CD4-positive, alpha-beta T cell (primary cell): ENCODE results near the gene CDH16. TPM values are rescaled to one million over a fixed set of nuclear protein-coding genes. Genes with fewer than 3 reads are reported as not detected.

Experiments
- ATAC-seq: fragments of 200-7000 bp; cut with Tn5 transposase; one replicate; pipeline ENCODE4 v1.10.0; 2022; ENCODE audit warnings: mild to moderate bottlenecking; ENCODE audit not compliant: poor library complexity
- CTCF ChIA-PET: fragments of 350-600 bp; sonication (Branson Sonifier 250); formaldehyde crosslinking; loops from one replicate; lab custom pipeline; 2021; ENCODE audit warnings: antibody characterized with exemption, inconsistent platforms; lab: Charles Lee
- POLR2A ChIA-PET: fragments of 350-600 bp; sonication (Branson Sonifier 250); formaldehyde crosslinking; loops from one replicate; lab custom pipeline; 2021; ENCODE audit warnings: antibody characterized with exemption, inconsistent platforms; lab: Charles Lee
- DNase-seq, 14 experiments: peaks; one replicate each; pipeline ENCODE4 v3.0.0-alpha.2; 2013 to 2020; ENCODE audit warnings: mixed read lengths in 2 of 14
- H3K27ac ChIP-seq, 2 donors: one replicate each; pipeline versions ENCODE4 v1.5.1 to v1.7.0; 2013; ENCODE audit warnings: low read length in 2 of 2, low read depth in 1 of 2, mild to moderate bottlenecking in 1 of 2
- H3K27me3 ChIP-seq, 2 experiments: 1 replicate in 1 of 2; 2 replicates in 1 of 2; pipeline versions ENCODE4 v1.6.1 to v1.7.0; 2013; ENCODE audit warnings: low read length in 2 of 2, control low read depth in 1 of 2, mild to moderate bottlenecking in 1 of 2, moderate library complexity in 1 of 2; ENCODE audit not compliant: insufficient read depth in 2 of 2, control insufficient read depth in 1 of 2
- H3K36me3 ChIP-seq: one replicate; pipeline ENCODE4 v1.6.1; 2013; ENCODE audit warnings: low read length, control low read depth; ENCODE audit not compliant: insufficient read depth
- H3K4me1 ChIP-seq: one replicate; pipeline ENCODE4 v1.6.1; 2013; ENCODE audit warnings: low read length, control low read depth; ENCODE audit not compliant: insufficient read depth
- H3K4me3 ChIP-seq: one replicate; pipeline ENCODE4 v1.5.1; 2013; ENCODE audit warnings: mild to moderate bottlenecking, low read length, moderate library complexity
- H3K9me3 ChIP-seq, 2 experiments: 1 replicate in 1 of 2; 2 replicates in 1 of 2; pipeline versions ENCODE4 v1.6.1 to v1.7.0; 2013; ENCODE audit warnings: low read length in 2 of 2, mild to moderate bottlenecking in 2 of 2, control low read depth in 1 of 2, moderate library complexity in 1 of 2; ENCODE audit not compliant: control insufficient read depth in 1 of 2, insufficient read depth in 1 of 2
- H3K27ac Mint-ChIP-seq: one replicate; pipeline ENCODE4 v1.8.0; 2020; ENCODE audit warnings: mixed read lengths
- H3K27me3 Mint-ChIP-seq: one replicate; pipeline ENCODE4 v1.8.0; 2021; ENCODE audit warnings: mixed read lengths
- H3K36me3 Mint-ChIP-seq: one replicate; pipeline ENCODE4 v1.8.0; 2021; ENCODE audit warnings: low read depth, mixed read lengths
- H3K4me1 Mint-ChIP-seq: one replicate; pipeline ENCODE4 v1.8.0; 2021; ENCODE audit warnings: low read depth, mixed read lengths
- H3K4me3 Mint-ChIP-seq: one replicate; pipeline ENCODE4 v1.8.0; 2020; ENCODE audit warnings: mild to moderate bottlenecking, mixed read lengths
- H3K9me3 Mint-ChIP-seq: one replicate; pipeline ENCODE4 v1.8.0; 2020; ENCODE audit warnings: mixed read lengths
- CTCF ChIP-seq: fragments of 200-600 bp; IDR thresholded peaks from one replicate; pipeline ENCODE4 v1.8.0; 2022; ENCODE audit warnings: antibody characterized with exemption, mild to moderate bottlenecking
- intact Hi-C, 2 experiments: fragments of 100-400 bp; cut with DNase I in 1 of 2; cut with micrococcal nuclease in 1 of 2; formaldehyde crosslinking; loops; one replicate each; pipeline versions ENCODE4 v1.15.1 to v1.9.0; 2023 to 2025; cut with DNase I, micrococcal nuclease
- polyA plus RNA-seq, 2 donors: library from polyadenylated mRNA; unstranded; fragments of 120-200 nt; gene quantifications; one replicate each; pipeline ENCODE4 v1.2.1, GENCODE V29; 2013
- total RNA-seq, 174 experiments: library from RNA in 2 of 174; stranded (reverse) in 2 of 174; gene quantifications; one replicate each; pipeline ENCODE4 v1.2.3 and lab custom pipeline; 2021 to 2026

The CDH16 gene
- not detected for total RNA-seq
- polyA plus RNA-seq (2013, experiment 1 of 2) = not detected
- polyA plus RNA-seq (2013, experiment 2 of 2) = 0.10 TPM
- total RNA-seq (lab: John Stamatoyannopoulos, UW) = 0 to 0.16 (median 0) reads per million in 172 experiments

- no peaks in the 10 kb centered on the region for H3K9me3 Mint-ChIP-seq
- no peaks in the 10 kb centered on the region for H3K4me1 Mint-ChIP-seq
- ATAC-seq = no peak
- CTCF ChIA-PET = no interaction called here
- H3K4me3 Mint-ChIP-seq = no peak within 1 kb of the TSS
- DNase-seq = no peak
- Histone ChIP-seq H3K36me3 (no peaks in the 10 kb centered on the region), H3K27ac (no peak within 1 kb of the TSS), H3K9me3 (peaks cover 0 to 11% of the 10 kb centered on the region in 2 experiments), H3K27me3 (peaks cover 13 to 22% of the 10 kb centered on the region in 2 experiments), H3K4me3 (no peak within 1 kb of the TSS), H3K4me1 (peaks cover 4% of the 10 kb centered on the region)
- H3K27me3 Mint-ChIP-seq = peaks cover 25% of the 10 kb centered on the region
- POLR2A ChIA-PET = interaction anchor here (0.6 kb wide), 1 partner anchor 45 kb away, joined by 4 read pairs; no protein-coding TSS in a partner anchor
- no peaks in the 10 kb centered on the region for H3K36me3 Mint-ChIP-seq
- TF ChIP-seq CTCF = no peak
- intact Hi-C loops = no loop called here
- H3K27ac Mint-ChIP-seq = no peak within 1 kb of the TSS
Measured at GRCh38 chr16:66918803-66919568, at the start of gene CDH16. TSS of gene CDH16 (minus strand) at chr16:66918885. CDS start at chr16:66918065, 820 bp downstream.

- no peak for ATAC-seq
- H3K27me3 Mint-ChIP-seq = no peaks in the 10 kb centered on the region
- H3K27ac ChIP-seq = no peak overlapping the region
- POLR2A ChIA-PET = no interaction called here
- no peaks in the 10 kb centered on the region for H3K27me3 ChIP-seq
- H3K27ac Mint-ChIP-seq = no peak overlapping the region
- H3K9me3 Mint-ChIP-seq = no peaks in the 10 kb centered on the region
- intact Hi-C loops = no loop called here
- no peaks in the 10 kb centered on the region for H3K36me3 Mint-ChIP-seq
- H3K4me1 ChIP-seq = peaks cover 4% of the 10 kb centered on the region
- H3K4me3 ChIP-seq = no peak overlapping the region
- CTCF ChIA-PET = no interaction called here
- no peak overlapping the region for H3K4me3 Mint-ChIP-seq
- no peak for TF ChIP-seq CTCF
- no peaks in the 10 kb centered on the region for H3K4me1 Mint-ChIP-seq
- DNase-seq = no peak
- H3K36me3 ChIP-seq = no peaks in the 10 kb centered on the region
- no peaks in the 10 kb centered on the region for H3K9me3 ChIP-seq
Measured at GRCh38 chr16:66964049-66964448, 45.4 kb upstream of the CDH16 start.

- H3K27me3 Mint-ChIP-seq = no peaks in the 10 kb centered on the region
- Histone ChIP-seq H3K9me3 (no peaks in the 10 kb centered on the region), H3K4me3 (no peak overlapping the region), H3K4me1 (peaks cover 4% of the 10 kb centered on the region), H3K36me3 (no peaks in the 10 kb centered on the region), H3K27ac (no peak overlapping the region), H3K27me3 (no peaks in the 10 kb centered on the region)
- DNase-seq (peak in 1 of 14 experiments; percentile 12), ATAC-seq (no peak)
- no peak overlapping the region for H3K4me3 Mint-ChIP-seq
- H3K36me3 Mint-ChIP-seq = no peaks in the 10 kb centered on the region
- POLR2A ChIA-PET = no interaction called here
- H3K27ac Mint-ChIP-seq = no peak overlapping the region
- intact Hi-C loops = no loop called here
- no peaks in the 10 kb centered on the region for H3K9me3 Mint-ChIP-seq
- H3K4me1 Mint-ChIP-seq = no peaks in the 10 kb centered on the region
- CTCF ChIA-PET = interaction anchor here (1.1 kb wide), 1 partner anchor 18 kb away, joined by 4 read pairs; no protein-coding TSS in a partner anchor
- no peak for TF ChIP-seq CTCF
Measured at GRCh38 chr16:66961914-66962313, 43.2 kb upstream of the CDH16 start.
